Progenitor cell of endocrine pancreas (in vitro differentiated cells): Measurements from ENCODE around the gene LAMC3. TPM values are rescaled to one million over a fixed set of nuclear protein-coding genes. Genes with fewer than 3 reads are reported as not detected.

Source experiments
- DNase-seq: peaks from one replicate; pipeline ENCODE4 v3.0.0; 2021; ENCODE audit warnings: low spot score; ENCODE audit not compliant: unreplicated experiment
- H3K27ac Mint-ChIP-seq: 2 replicates; pipeline ENCODE4 v1.8.0; 2021; ENCODE audit warnings: mild to moderate bottlenecking, moderate library complexity, mixed read lengths
- H3K27me3 Mint-ChIP-seq: 2 replicates; pipeline ENCODE4 v1.8.0; 2021; ENCODE audit warnings: mixed read lengths
- H3K36me3 Mint-ChIP-seq: 2 replicates; pipeline ENCODE4 v1.8.0; 2022; ENCODE audit warnings: mixed read lengths; ENCODE audit not compliant: insufficient read depth
- H3K4me1 Mint-ChIP-seq: 2 replicates; pipeline ENCODE4 v1.8.0; 2021; ENCODE audit warnings: low read depth, mixed read lengths
- H3K4me3 Mint-ChIP-seq: 2 replicates; pipeline ENCODE4 v1.8.0; 2021; ENCODE audit warnings: low read depth, mild to moderate bottlenecking, moderate library complexity, mixed read lengths
- H3K9me3 Mint-ChIP-seq: 2 replicates; pipeline ENCODE4 v1.8.0; 2021; ENCODE audit warnings: low read depth, mixed read lengths
- CTCF ChIP-seq: fragments of 200-600 bp; sonication (generic); IDR thresholded peaks from one replicate; pipeline ENCODE4 v1.5.0; 2021; ENCODE audit warnings: antibody characterized with exemption, mild to moderate bottlenecking; ENCODE audit not compliant: unreplicated experiment
- total RNA-seq: library from RNA; stranded (reverse); gene quantifications from 2 replicates; pipeline ENCODE4 v1.2.1, GENCODE V29; 2021

The LAMC3 gene
- total RNA-seq, 1 donor from 2014 or later: 0.12 TPM

- H3K36me3 Mint-ChIP-seq: no peaks in the 10 kb centered on the region
- no peak for DNase-seq
- no peak overlapping the region for H3K4me3 Mint-ChIP-seq
- TF ChIP-seq CTCF: no peak
- no peaks in the 10 kb centered on the region for H3K9me3 Mint-ChIP-seq
- no peak overlapping the region for H3K27ac Mint-ChIP-seq
- H3K27me3 Mint-ChIP-seq: peaks cover 5% of the 10 kb centered on the region
- H3K4me1 Mint-ChIP-seq: no peaks in the 10 kb centered on the region
These were observed 41.9 kb downstream of the LAMC3 start for GRCh38 chr9:131050831-131051230.

GRCh38 chr9:131051592-131052517 is 42.9 kb downstream of the LAMC3 start:
- no peaks in the 10 kb centered on the region for H3K4me1 Mint-ChIP-seq
- H3K4me3 Mint-ChIP-seq: no peak overlapping the region
- DNase-seq: no peak
- H3K27me3 Mint-ChIP-seq: peaks cover 5% of the 10 kb centered on the region
- H3K36me3 Mint-ChIP-seq: no peaks in the 10 kb centered on the region
- H3K9me3 Mint-ChIP-seq: no peaks in the 10 kb centered on the region
- H3K27ac Mint-ChIP-seq: no peak overlapping the region
- TF ChIP-seq CTCF: no peak

GRCh38 chr9:131053896-131054295 is 44.9 kb downstream of the LAMC3 start:
- Mint-ChIP-seq H3K4me3 (no peak overlapping the region), H3K27ac (no peak overlapping the region), H3K27me3 (peaks cover 3% of the 10 kb centered on the region), H3K4me1 (no peaks in the 10 kb centered on the region), H3K36me3 (no peaks in the 10 kb centered on the region), H3K9me3 (no peaks in the 10 kb centered on the region)
- no peak for TF ChIP-seq CTCF
- DNase-seq: no peak

- Mint-ChIP-seq H3K27ac (no peak overlapping the region), H3K9me3 (no peaks in the 10 kb centered on the region), H3K27me3 (no peaks in the 10 kb centered on the region), H3K4me1 (no peaks in the 10 kb centered on the region), H3K4me3 (no peak overlapping the region), H3K36me3 (no peaks in the 10 kb centered on the region)
- no peak for DNase-seq
- no peak for TF ChIP-seq CTCF
These were observed 48.0 kb downstream of the LAMC3 start for GRCh38 chr9:131056781-131057506.

GRCh38 chr9:131060900-131061630 is 52.1 kb downstream of the LAMC3 start:
- Mint-ChIP-seq H3K27ac (no peak overlapping the region), H3K36me3 (no peaks in the 10 kb centered on the region), H3K4me3 (no peak overlapping the region), H3K4me1 (no peaks in the 10 kb centered on the region), H3K9me3 (no peaks in the 10 kb centered on the region), H3K27me3 (peaks cover 2% of the 10 kb centered on the region)
- TF ChIP-seq CTCF: no peak
- DNase-seq: no peak
